Ovary (tissue), 3 donors: ENCODE results near the gene WBP1.

Experiments
- CTCF ChIP-seq, 3 donors: fragments of 450-650 bp in 2 of 3; fragments of 200-600 bp in 1 of 3; IDR thresholded peaks; one replicate each; pipeline versions ENCODE4 v1.5.1 to v1.8.0; 2016 to 2022; ENCODE audit warnings: antibody characterized with exemption in 3 of 3, mild to moderate bottlenecking in 1 of 3
- POLR2A ChIP-seq: fragments of 450-650 bp; IDR thresholded peaks from one replicate; pipeline ENCODE4 v1.6.1; 2017; ENCODE audit warnings: antibody characterized with exemption, mild to moderate bottlenecking, moderate library complexity
- donor health status: DM: no; HTN: no; CAD: no.

GRCh38 chr2:74439803-74440377 lies 18.3 kb upstream of the WBP1 start:
- no peak for TF ChIP-seq POLR2A
- no peak for TF ChIP-seq CTCF (IDR thresholded peaks at IDR 0.05)
